ENCODE results near the gene CASD1.

DNA sequence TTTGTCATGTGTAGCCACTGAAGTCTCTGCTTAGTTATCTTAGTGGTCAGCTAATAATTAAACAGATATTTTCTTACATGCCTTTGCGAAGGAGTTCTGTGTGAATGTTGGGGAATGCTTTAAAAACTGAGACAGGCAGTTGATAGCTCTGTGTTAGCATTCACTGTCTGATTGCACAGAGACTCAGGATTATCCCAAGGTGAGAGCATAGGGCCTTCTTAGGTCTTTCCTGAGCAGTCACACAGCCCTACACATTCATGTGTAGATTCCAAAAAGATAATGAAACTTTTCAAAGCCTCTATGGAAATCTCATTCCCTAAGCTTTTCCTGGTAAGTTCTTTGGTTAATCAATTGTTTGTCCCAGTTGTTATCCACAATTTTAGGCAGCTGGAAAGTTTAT, 67.7 kb downstream of the CASD1 start:
- no peak for TF ChIP-seq GATA2 (IDR thresholded peaks at IDR 0.05; ENCODE audit: low read depth, low read length)
- no peak for TF ChIP-seq GATA3 (IDR thresholded peaks at IDR 0.05; ENCODE audit: low read depth, low read length)

Data from SH-SY5Y (cell line).